ENCODE results near the gene ZNF547.

DNA sequence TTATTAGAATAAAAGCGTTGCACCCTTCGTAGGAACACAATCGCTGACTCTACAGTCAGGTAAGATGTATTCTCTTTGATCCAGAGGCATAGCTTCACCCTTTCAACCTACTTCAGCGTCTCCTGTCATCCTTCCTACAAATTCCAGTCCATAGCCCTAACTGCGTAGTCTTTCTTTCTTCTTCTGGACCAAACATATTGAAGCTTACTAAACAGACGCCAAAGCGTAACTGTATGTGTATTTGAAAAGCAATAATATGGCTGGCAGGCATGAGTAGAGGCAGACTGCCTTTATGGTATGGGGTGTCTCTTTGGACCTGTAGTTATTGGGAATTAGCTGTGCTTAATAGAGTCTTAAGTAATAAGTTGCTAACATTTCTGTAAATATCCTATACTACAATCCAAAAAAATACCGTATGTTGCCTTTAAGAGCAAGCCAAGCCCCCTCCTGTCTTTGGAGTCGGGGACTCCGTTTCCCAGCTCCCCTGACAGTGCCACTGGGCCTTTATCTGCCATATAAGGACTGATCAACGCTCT, 25.9 kb downstream of the ZNF547 start:
- TF ChIP-seq EZH2phosphoT487 (IDR thresholded peaks at IDR 0.05; ENCODE audit: insufficient read depth, low read depth), result no peak
- TF ChIP-seq EZH2 (IDR thresholded peaks at IDR 0.05; ENCODE audit: insufficient read depth, poor library complexity, severe bottlenecking), result no peak

Measured in GM23248 (cell line).